SU-DHL-6 (cell line): ENCODE measurements around the gene SUSD3.

Source experiments
- H2AFZ ChIP-seq: fragments of 200-600 bp; sonication (generic); 2 replicates; pipeline ENCODE4 v1.6.1; 2014; ENCODE audit warnings: low read depth, mild to moderate bottlenecking, moderate library complexity, mixed read lengths, antibody characterized with exemption, low read length; ENCODE audit not compliant: severe bottlenecking
- H3F3A ChIP-seq: fragments of 200-600 bp; shearing (Covaris generic); 2 replicates; pipeline ENCODE4 v1.6.0; 2016; ENCODE audit warnings: antibody characterized with exemption, mild to moderate bottlenecking; ENCODE audit not compliant: insufficient read depth
- H3K27ac ChIP-seq: fragments of 200-600 bp; sonication (generic); 2 replicates; pipeline ENCODE4 v1.5.1; 2016; ENCODE audit warnings: low read depth, mild to moderate bottlenecking, low read length, moderate library complexity, mixed read lengths
- H3K27me3 ChIP-seq: fragments of 200-600 bp; sonication (generic), shearing (Covaris generic); 2 replicates; pipeline ENCODE4 v1.6.0; 2014; ENCODE audit warnings: mild to moderate bottlenecking, low read length
- H3K36me3 ChIP-seq: fragments of 200-600 bp; sonication (generic); 2 replicates; pipeline ENCODE4 v1.6.1; 2014; ENCODE audit warnings: mild to moderate bottlenecking, low read length, mixed read lengths
- H3K4me2 ChIP-seq: fragments of 300-600, 200-600 bp; shearing (Covaris generic), sonication (generic); 2 replicates; pipeline ENCODE4 v1.6.0; 2014; ENCODE audit warnings: low read length, low read depth, mild to moderate bottlenecking; ENCODE audit not compliant: poor library complexity, severe bottlenecking
- H3K4me3 ChIP-seq: fragments of 200-600 bp; sonication (generic); 2 replicates; pipeline ENCODE4 v1.5.1; 2014; ENCODE audit warnings: antibody characterized with exemption, low read length, mild to moderate bottlenecking, mixed read lengths; ENCODE audit not compliant: insufficient read depth, poor library complexity, severe bottlenecking
- H3K79me2 ChIP-seq: fragments of 200-600 bp; sonication (generic); 2 replicates; pipeline ENCODE4 v1.6.1; 2014; ENCODE audit warnings: mild to moderate bottlenecking, low read length, moderate library complexity; ENCODE audit not compliant: insufficient read depth
- H3K9ac ChIP-seq: fragments of 200-600 bp; sonication (generic); 2 replicates; pipeline ENCODE4 v1.7.0; 2014; ENCODE audit warnings: mild to moderate bottlenecking, low read length
- H3K9me2 ChIP-seq: fragments of 200-600 bp; sonication (generic); replicated peaks from 2 replicates; pipeline ENCODE4 v1.6.1; 2014; ENCODE audit warnings: low read length; ENCODE audit not compliant: insufficient read depth
- H3K9me3 ChIP-seq: fragments of 200-600 bp; sonication (generic); 2 replicates; pipeline ENCODE4 v1.6.1; 2014; ENCODE audit warnings: low read length, mixed read lengths; ENCODE audit not compliant: insufficient read depth
- H4K20me1 ChIP-seq: fragments of 200-600 bp; sonication (generic); 2 replicates; pipeline ENCODE4 v1.6.1; 2014; ENCODE audit warnings: low read depth, mild to moderate bottlenecking, antibody characterized with exemption, low read length, moderate library complexity, mixed read lengths
- EZH2phosphoT487 ChIP-seq: fragments of 200-600 bp; sonication (generic), shearing (Covaris generic); conservative IDR thresholded peaks from 2 replicates; pipeline ENCODE4 v1.6.1; 2018; ENCODE audit warnings: mild to moderate bottlenecking, antibody characterized with exemption, low read length, moderate library complexity, mixed read lengths
- TF ChIP-seq, protein P1 (sequence below): fragments of 200-600 bp; sonication (generic); IDR thresholded peaks from one replicate; pipeline ENCODE4 v1.5.1; 2017; ENCODE audit warnings: antibody characterized with exemption, mild to moderate bottlenecking, low read length, moderate library complexity; ENCODE audit not compliant: insufficient read depth, poor library complexity, severe bottlenecking

Gene SUSD3

DNA sequence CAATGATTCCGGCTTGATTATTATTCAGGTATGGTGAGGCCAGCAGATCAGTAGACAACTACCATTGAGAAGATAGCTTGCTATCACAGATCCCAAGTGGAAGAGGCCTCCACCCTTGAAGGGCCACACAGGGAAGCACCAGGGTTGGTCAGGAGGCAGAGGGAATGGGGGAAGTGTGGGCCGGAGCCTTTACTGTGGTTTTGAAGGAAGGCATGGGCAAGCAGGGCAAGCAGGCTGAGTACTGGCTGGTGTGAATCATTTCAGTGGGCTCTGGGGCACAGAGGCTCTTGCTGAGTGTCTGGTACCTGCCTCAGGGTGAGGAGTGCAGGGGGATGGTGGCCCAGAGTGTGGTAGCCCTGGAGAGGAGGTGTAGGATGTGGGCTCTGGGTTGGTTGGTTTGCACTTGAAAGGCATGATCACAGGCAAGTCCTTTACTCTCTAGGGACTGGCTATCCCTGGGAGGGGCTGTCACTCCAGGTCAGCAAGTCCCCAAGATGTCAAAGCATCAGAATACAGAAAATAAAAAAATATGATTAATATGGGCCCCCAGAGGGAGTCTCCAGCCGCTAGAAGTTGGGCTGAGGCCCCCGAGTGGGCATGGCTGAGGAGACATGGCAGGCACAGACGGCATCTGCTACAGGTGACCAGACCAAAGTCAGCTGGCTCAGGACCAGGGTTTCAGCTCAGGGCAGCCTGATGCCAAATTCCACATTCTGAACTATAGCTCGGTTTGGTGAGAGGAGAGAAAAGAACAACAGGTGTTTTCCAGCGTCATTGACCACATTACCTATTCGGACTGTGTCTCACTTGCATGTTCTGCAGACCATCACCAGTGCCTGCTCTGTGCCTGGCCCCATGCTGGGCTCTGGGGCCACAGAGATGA is 9.7 kb upstream of the SUSD3 start:
- H2AFZ ChIP-seq, result no peak overlapping the region
- H3K27ac ChIP-seq, result no peak overlapping the region
- H3F3A ChIP-seq, result no peaks in the 10 kb centered on the region
- H3K9ac ChIP-seq, result no peak overlapping the region
- H3K9me3 ChIP-seq, result no peaks in the 10 kb centered on the region
- H3K36me3 ChIP-seq, result no peaks in the 10 kb centered on the region
- no peaks in the 10 kb centered on the region for H3K79me2 ChIP-seq
- H3K4me3 ChIP-seq, result no peak overlapping the region
- no peaks in the 10 kb centered on the region for H3K9me2 ChIP-seq
- no peaks in the 10 kb centered on the region for H4K20me1 ChIP-seq
- no peak overlapping the region for H3K4me2 ChIP-seq
- TF ChIP-seq, protein P1, sequence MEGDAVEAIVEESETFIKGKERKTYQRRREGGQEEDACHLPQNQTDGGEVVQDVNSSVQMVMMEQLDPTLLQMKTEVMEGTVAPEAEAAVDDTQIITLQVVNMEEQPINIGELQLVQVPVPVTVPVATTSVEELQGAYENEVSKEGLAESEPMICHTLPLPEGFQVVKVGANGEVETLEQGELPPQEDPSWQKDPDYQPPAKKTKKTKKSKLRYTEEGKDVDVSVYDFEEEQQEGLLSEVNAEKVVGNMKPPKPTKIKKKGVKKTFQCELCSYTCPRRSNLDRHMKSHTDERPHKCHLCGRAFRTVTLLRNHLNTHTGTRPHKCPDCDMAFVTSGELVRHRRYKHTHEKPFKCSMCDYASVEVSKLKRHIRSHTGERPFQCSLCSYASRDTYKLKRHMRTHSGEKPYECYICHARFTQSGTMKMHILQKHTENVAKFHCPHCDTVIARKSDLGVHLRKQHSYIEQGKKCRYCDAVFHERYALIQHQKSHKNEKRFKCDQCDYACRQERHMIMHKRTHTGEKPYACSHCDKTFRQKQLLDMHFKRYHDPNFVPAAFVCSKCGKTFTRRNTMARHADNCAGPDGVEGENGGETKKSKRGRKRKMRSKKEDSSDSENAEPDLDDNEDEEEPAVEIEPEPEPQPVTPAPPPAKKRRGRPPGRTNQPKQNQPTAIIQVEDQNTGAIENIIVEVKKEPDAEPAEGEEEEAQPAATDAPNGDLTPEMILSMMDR, result no peak
- TF ChIP-seq EZH2phosphoT487, result no peak
- H3K27me3 ChIP-seq, result no peaks in the 10 kb centered on the region

DNA sequence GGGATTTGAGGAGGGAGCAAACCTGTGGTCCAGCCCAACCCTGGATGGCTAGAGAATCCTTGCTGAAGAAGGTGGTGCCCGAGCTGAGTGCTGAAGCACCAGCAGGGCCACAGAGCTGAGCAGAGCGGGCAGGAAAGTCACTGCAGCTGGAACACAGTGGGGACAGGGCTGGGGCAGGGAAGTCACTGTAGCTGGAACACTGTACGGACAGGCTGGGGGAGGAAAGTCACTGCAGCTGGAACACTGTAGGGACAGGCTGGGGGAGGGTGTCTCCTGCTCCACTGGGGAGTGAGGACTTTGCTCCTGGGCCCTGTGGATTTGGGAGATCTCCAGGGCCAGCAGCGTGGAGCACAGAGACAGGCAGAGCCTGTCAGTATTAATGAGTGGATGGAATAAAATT is 9.0 kb upstream of the SUSD3 start:
- TF ChIP-seq, protein P1, result no peak
- no peak for TF ChIP-seq EZH2phosphoT487
- no peaks in the 10 kb centered on the region for H3K36me3 ChIP-seq
- no peak overlapping the region for H3K4me3 ChIP-seq
- H3K4me2 ChIP-seq, result no peak overlapping the region
- H3K79me2 ChIP-seq, result no peaks in the 10 kb centered on the region
- H3K27ac ChIP-seq, result no peak overlapping the region
- H4K20me1 ChIP-seq, result no peaks in the 10 kb centered on the region
- no peaks in the 10 kb centered on the region for H3K27me3 ChIP-seq
- H3F3A ChIP-seq, result no peaks in the 10 kb centered on the region
- no peak overlapping the region for H3K9ac ChIP-seq
- H3K9me2 ChIP-seq, result no peaks in the 10 kb centered on the region
- H2AFZ ChIP-seq, result no peak overlapping the region
- H3K9me3 ChIP-seq, result no peaks in the 10 kb centered on the region

DNA sequence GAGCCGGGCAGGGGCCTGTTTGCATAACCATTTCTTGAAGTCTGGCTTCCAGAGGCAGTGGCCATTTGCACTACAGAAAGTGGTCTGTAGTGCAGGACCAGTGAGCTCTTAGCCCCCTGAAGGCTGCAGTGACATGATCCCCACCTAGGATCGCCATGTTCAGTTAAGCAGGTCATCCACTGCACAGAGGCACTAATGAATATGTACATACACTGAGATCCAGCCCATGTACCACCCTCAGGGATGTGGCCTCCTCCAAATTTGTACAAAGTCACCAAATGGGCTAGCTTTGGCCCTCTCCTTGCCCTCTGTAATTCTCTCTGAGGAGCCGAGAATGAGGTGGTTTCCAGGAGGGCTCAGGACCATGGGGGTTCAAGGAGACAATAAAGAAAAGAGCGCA is 8.3 kb upstream of the SUSD3 start:
- Histone ChIP-seq H3K9ac (no peak overlapping the region), H2AFZ (no peak overlapping the region), H3F3A (no peaks in the 10 kb centered on the region), H3K27me3 (no peaks in the 10 kb centered on the region), H3K9me2 (no peaks in the 10 kb centered on the region), H3K4me3 (no peak overlapping the region), H3K9me3 (no peaks in the 10 kb centered on the region), H4K20me1 (no peaks in the 10 kb centered on the region), H3K79me2 (no peaks in the 10 kb centered on the region), H3K4me2 (no peak overlapping the region), H3K27ac (no peak overlapping the region), H3K36me3 (no peaks in the 10 kb centered on the region)
- no peak for TF ChIP-seq EZH2phosphoT487
- TF ChIP-seq, protein P1, result no peak
